ENCODE data around the gene AURKB.

The AURKB gene

GRCh38 chr17:8159032-8159400 lies 51.4 kb downstream of the AURKB start:
- TF ChIP-seq TAF1 (IDR thresholded peaks at IDR 0.05; ENCODE audit: borderline replicate concordance, insufficient read depth, low read length) (no peak), POLR2AphosphoS5 (IDR thresholded peaks at IDR 0.05; ENCODE audit: low read depth, low read length) (no peak), FOXP2 (optimal IDR thresholded peaks at IDR 0.05; ENCODE audit: borderline replicate concordance, extremely low read depth, extremely low read length, insufficient read depth) (no peak), SIN3A (IDR thresholded peaks at IDR 0.05; ENCODE audit: borderline replicate concordance, insufficient read depth, low read length) (no peak), REST (IDR thresholded peaks at IDR 0.05; ENCODE audit: insufficient read depth in 1 of 2, low read depth in 2 of 2, low read length in 2 of 2) (no peak)

GRCh38 chr17:8158267-8159031 lies 51.9 kb downstream of the AURKB start:
- peak; percentile 70; the same call in 1 of the 2 replicates for TF ChIP-seq SIN3A (IDR thresholded peaks at IDR 0.05; ENCODE audit: borderline replicate concordance, insufficient read depth, low read length)
- TF ChIP-seq POLR2AphosphoS5 (IDR thresholded peaks at IDR 0.05; ENCODE audit: low read depth, low read length) = no peak

GRCh38 chr17:8156246-8156992 lies 54.0 kb downstream of the AURKB start:
- TF ChIP-seq SIN3A (IDR thresholded peaks at IDR 0.05; ENCODE audit: borderline replicate concordance, insufficient read depth, low read length) (peak; percentile 90), FOXP2 (optimal IDR thresholded peaks at IDR 0.05; ENCODE audit: borderline replicate concordance, extremely low read depth, extremely low read length, insufficient read depth) (no peak), REST (IDR thresholded peaks at IDR 0.05; ENCODE audit: insufficient read depth in 1 of 2, low read depth in 2 of 2, low read length in 2 of 2) (no peak; a peak in 1 of 4 replicates)

- TF ChIP-seq TAF1 (IDR thresholded peaks at IDR 0.05; ENCODE audit: borderline replicate concordance, insufficient read depth, low read length) (no peak), REST (IDR thresholded peaks at IDR 0.05; ENCODE audit: insufficient read depth in 1 of 2, low read depth in 2 of 2, low read length in 2 of 2) (no peak), SIN3A (IDR thresholded peaks at IDR 0.05; ENCODE audit: borderline replicate concordance, insufficient read depth, low read length) (no peak), FOXP2 (optimal IDR thresholded peaks at IDR 0.05; ENCODE audit: borderline replicate concordance, extremely low read depth, extremely low read length, insufficient read depth) (no peak)
Measured at GRCh38 chr17:8155996-8156245, 54.5 kb downstream of the AURKB start.

GRCh38 chr17:8155231-8155995 lies 55.0 kb downstream of the AURKB start:
- TF ChIP-seq REST (IDR thresholded peaks at IDR 0.05; ENCODE audit: insufficient read depth in 1 of 2, low read depth in 2 of 2, low read length in 2 of 2) (no peak), POLR2AphosphoS5 (IDR thresholded peaks at IDR 0.05; ENCODE audit: low read depth, low read length) (no peak), FOXP2 (optimal IDR thresholded peaks at IDR 0.05; ENCODE audit: borderline replicate concordance, extremely low read depth, extremely low read length, insufficient read depth) (no peak), SIN3A (IDR thresholded peaks at IDR 0.05; ENCODE audit: borderline replicate concordance, insufficient read depth, low read length) (no peak)
